ENCODE data around the gene PRADC1. TPM values are rescaled to one million over a fixed set of nuclear protein-coding genes. Genes with fewer than 3 reads are reported as not detected.

Gene PRADC1
- total and polyA plus RNA-seq, 2 experiments from 2014 or later: 6.5 to 8.3 TPM

GRCh38 chr2:73272270-73272669 lies 39.2 kb upstream of the PRADC1 start:
- no peaks in the 10 kb centered on the region; the same call in 2 of the 3 replicates for H3K9me3 Mint-ChIP-seq
- peaks cover 14% of the 10 kb centered on the region for H3K4me1 Mint-ChIP-seq
- TF ChIP-seq STAT1 (IDR thresholded peaks at IDR 0.05; ENCODE audit: unreplicated experiment) (no peak), CTCF (conservative IDR thresholded peaks at IDR 0.05; ENCODE audit: low read depth in 2 of 2) (no peak), ZNF331 (CRISPR knock-in tag; IDR thresholded peaks at IDR 0.05; ENCODE audit: low read depth) (no peak), ETS1 (IDR thresholded peaks at IDR 0.05) (no peak), NANOG (IDR thresholded peaks at IDR 0.05; ENCODE audit: borderline replicate concordance) (no peak), REST (IDR thresholded peaks at IDR 0.05; ENCODE audit: unreplicated experiment) (no peak), EZH2 (IDR thresholded peaks at IDR 0.05; ENCODE audit: low read depth, unreplicated experiment) (no peak), JUNB (IDR thresholded peaks at IDR 0.05; ENCODE audit: unreplicated experiment) (no peak), ZNF114 (CRISPR knock-in tag; IDR thresholded peaks at IDR 0.05) (no peak), ZNF462 (CRISPR knock-in tag; IDR thresholded peaks at IDR 0.05) (no peak), EZH2phosphoT487 (IDR thresholded peaks at IDR 0.05; ENCODE audit: unreplicated experiment) (no peak), POLR2AphosphoS5 (IDR thresholded peaks at IDR 0.05; ENCODE audit: low read depth) (no peak), CREB1 (CRISPR knock-in tag; IDR thresholded peaks at IDR 0.05; ENCODE audit: low read depth) (no peak)
- peaks cover 27% of the 10 kb centered on the region for H3K27me3 ChIP-seq (ENCODE audit: insufficient read depth)
- H3K27me3 Mint-ChIP-seq (ENCODE audit: insufficient read depth, low read depth, poor library complexity): peaks cover 24% of the 10 kb centered on the region
- no peak overlapping the region for H3K27ac Mint-ChIP-seq
- peaks cover 7% of the 10 kb centered on the region; the same call in 1 of the 3 replicates for H3K36me3 Mint-ChIP-seq (ENCODE audit: low read depth)
- no peak overlapping the region for H3K4me3 ChIP-seq
- no peaks in the 10 kb centered on the region for H3K36me3 ChIP-seq (ENCODE audit: insufficient read depth)
- H3K4me3 Mint-ChIP-seq: no peak overlapping the region
- no peak overlapping the region for H3K27ac ChIP-seq (ENCODE audit: low read depth)
- H2AFZ ChIP-seq: no peak overlapping the region
- peaks cover 8% of the 10 kb centered on the region; the same call in 1 of the 2 replicates for H3F3A ChIP-seq (replicated peaks; ENCODE audit: low read depth)
- no peak overlapping the region for H3K4me2 ChIP-seq
- no peaks in the 10 kb centered on the region for H3K9me2 ChIP-seq (ENCODE audit: insufficient read depth)
- no peak for ATAC-seq
- H3K4me1 ChIP-seq (ENCODE audit: insufficient read depth): peaks cover 11% of the 10 kb centered on the region
- H4K20me1 ChIP-seq (replicated peaks; ENCODE audit: insufficient read depth): peaks cover 18% of the 10 kb centered on the region
- 0 out of 2 replicates have a peak, but pooled peaks cover 9% of the 10 kb centered on the region for H3K79me2 ChIP-seq (replicated peaks; ENCODE audit: insufficient read depth)
- no peak for DNase-seq (ENCODE audit: low spot score)

Data from GM23338 (cell line).